Glutamatergic neuron (in vitro differentiated cells): Measurements from ENCODE around the gene PTH2. TPM values are rescaled to one million over a fixed set of nuclear protein-coding genes. Genes with fewer than 3 reads are reported as not detected.
A peak's percentile ranks its signal among the peaks of the same experiment; 100 is the strongest.

Source experiments
- DNase-seq: peaks from one replicate; pipeline ENCODE4 v3.0.0; 2022
- H3K27ac Mint-ChIP-seq: one replicate; pipeline ENCODE4 v1.8.0; 2020; ENCODE audit warnings: mild to moderate bottlenecking, mixed read lengths, inconsistent platforms; ENCODE audit not compliant: unreplicated experiment
- H3K27me3 Mint-ChIP-seq: one replicate; pipeline ENCODE4 v1.8.0; 2020; ENCODE audit warnings: mild to moderate bottlenecking, moderate library complexity, mixed read lengths, inconsistent platforms; ENCODE audit not compliant: unreplicated experiment
- H3K36me3 Mint-ChIP-seq: one replicate; pipeline ENCODE4 v1.8.0; 2020; ENCODE audit warnings: mild to moderate bottlenecking, mixed read lengths, inconsistent platforms; ENCODE audit not compliant: unreplicated experiment
- H3K4me1 Mint-ChIP-seq: one replicate; pipeline ENCODE4 v1.8.0; 2020; ENCODE audit warnings: mild to moderate bottlenecking, low read depth, mixed read lengths, inconsistent platforms; ENCODE audit not compliant: unreplicated experiment
- H3K4me3 Mint-ChIP-seq: one replicate; pipeline ENCODE4 v1.8.0; 2020; ENCODE audit warnings: mild to moderate bottlenecking, mixed read lengths, inconsistent platforms; ENCODE audit not compliant: unreplicated experiment
- H3K9me3 Mint-ChIP-seq: one replicate; pipeline ENCODE4 v1.8.0; 2020; ENCODE audit warnings: mild to moderate bottlenecking, moderate library complexity, mixed read lengths, inconsistent platforms; ENCODE audit not compliant: unreplicated experiment
- total RNA-seq: library from RNA; stranded (reverse); fragmentation: NEBNext Ultra II Directional; extraction: Animal tissue kit (Norgen Biotek cat#: 25700); gene quantifications from one replicate; pipeline ENCODE4 v1.2.1, GENCODE V29; 2021; ENCODE audit not compliant: unreplicated experiment
- TF ChIP-seq, protein P1 (sequence below): fragments of 200-600 bp; sonication (generic); IDR thresholded peaks from one replicate; pipeline ENCODE4 v1.5.0; 2021; ENCODE audit not compliant: partially characterized antibody, unreplicated experiment

The PTH2 gene
- total RNA-seq, 1 donor from 2014 or later: 2.5 TPM

DNA sequence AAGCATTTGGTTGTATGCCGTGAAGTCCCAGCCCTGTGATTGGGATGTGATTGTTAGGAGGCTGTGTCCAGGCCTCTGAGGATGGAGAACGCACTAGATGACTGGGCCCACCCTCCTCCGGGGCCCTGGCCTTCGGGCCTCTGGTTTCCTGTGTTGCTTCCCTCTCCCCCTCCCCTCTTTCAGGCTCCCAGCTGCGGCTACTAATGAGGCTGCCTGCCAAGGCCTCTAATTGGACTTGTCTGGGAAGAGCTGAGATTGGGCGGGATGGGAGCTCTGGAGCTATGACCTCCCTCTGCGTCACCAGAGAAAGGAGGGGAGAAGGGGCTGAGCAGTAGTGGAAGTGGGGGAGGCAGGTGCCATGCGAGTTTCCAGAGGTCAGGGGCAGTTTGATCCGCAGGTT is 9.9 kb downstream of the PTH2 start:
- Mint-ChIP-seq H3K27me3 (peaks cover 17% of the 10 kb centered on the region), H3K4me3 (no peak overlapping the region), H3K27ac (no peak overlapping the region), H3K4me1 (peaks cover 10% of the 10 kb centered on the region), H3K36me3 (no peaks in the 10 kb centered on the region), H3K9me3 (peaks cover 1% of the 10 kb centered on the region)
- TF ChIP-seq, protein P1, sequence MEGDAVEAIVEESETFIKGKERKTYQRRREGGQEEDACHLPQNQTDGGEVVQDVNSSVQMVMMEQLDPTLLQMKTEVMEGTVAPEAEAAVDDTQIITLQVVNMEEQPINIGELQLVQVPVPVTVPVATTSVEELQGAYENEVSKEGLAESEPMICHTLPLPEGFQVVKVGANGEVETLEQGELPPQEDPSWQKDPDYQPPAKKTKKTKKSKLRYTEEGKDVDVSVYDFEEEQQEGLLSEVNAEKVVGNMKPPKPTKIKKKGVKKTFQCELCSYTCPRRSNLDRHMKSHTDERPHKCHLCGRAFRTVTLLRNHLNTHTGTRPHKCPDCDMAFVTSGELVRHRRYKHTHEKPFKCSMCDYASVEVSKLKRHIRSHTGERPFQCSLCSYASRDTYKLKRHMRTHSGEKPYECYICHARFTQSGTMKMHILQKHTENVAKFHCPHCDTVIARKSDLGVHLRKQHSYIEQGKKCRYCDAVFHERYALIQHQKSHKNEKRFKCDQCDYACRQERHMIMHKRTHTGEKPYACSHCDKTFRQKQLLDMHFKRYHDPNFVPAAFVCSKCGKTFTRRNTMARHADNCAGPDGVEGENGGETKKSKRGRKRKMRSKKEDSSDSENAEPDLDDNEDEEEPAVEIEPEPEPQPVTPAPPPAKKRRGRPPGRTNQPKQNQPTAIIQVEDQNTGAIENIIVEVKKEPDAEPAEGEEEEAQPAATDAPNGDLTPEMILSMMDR: no peak
- peak; percentile 47 for DNase-seq

DNA sequence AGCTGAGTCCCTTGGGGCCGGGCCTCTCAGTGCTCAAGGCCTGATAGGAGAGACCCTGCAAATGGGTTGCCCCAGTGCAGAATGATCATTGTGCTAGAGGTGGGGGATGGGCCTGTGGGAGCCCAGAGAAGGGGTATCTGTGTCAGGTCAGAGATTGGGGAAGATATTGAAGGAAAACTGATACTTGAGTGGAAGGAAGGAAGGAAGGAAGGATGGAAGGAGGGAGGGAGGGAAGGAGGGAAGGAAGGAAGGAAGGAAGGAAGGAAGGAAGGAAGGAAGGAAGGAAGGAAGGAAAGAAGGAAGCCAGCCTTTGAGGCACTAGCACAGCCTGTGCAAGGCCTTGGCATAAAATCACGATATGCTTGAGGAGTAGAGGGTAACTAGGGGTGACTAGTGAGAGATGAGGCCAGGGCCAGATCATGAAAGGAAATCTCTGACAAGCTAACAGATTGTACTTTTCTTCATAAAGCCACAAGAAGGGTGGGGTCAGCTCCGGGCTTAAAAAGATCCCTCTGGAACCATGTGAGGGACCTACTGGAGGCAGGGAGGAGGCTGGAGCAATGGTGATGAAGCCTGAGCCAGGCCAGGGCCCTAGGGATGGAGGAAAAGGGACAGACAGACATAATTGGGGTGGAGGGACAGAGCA is 11.4 kb downstream of the PTH2 start:
- DNase-seq: no peak
- Mint-ChIP-seq H3K27ac (no peak overlapping the region), H3K36me3 (no peaks in the 10 kb centered on the region), H3K4me1 (peaks cover 8% of the 10 kb centered on the region), H3K4me3 (no peak overlapping the region), H3K9me3 (peaks cover 1% of the 10 kb centered on the region), H3K27me3 (peaks cover 18% of the 10 kb centered on the region)
- TF ChIP-seq, protein P1: no peak

DNA sequence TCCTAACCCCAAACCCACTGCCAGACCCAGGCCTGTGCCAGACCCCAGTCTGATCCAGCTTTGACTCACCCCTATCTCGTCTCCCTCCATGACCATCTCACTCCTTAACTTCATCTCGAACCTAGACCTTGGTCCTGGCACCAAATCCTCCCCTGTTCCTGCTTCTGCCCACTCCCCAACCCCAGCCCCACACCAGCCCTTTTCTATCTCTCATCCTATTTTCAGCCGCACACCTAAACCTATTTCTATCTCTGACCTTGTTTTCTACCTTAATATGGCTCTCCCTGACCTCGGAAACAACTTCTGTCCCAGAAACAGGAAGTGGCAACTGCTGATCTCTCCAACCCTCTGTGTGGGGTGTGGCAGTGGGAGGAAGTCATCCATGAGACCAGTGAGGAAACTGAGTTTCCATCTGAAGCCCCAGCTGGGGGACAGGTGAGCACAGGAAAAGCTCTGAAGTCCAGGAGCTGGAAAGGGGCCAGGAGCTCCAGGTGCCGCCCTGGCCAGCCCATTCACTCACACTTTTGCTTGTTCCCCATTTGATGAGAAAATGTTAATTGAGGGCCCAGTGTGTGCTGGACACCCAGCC is 13.7 kb downstream of the PTH2 start:
- H3K36me3 Mint-ChIP-seq: no peaks in the 10 kb centered on the region
- no peak for DNase-seq
- TF ChIP-seq, protein P1: no peak
- peaks cover 5% of the 10 kb centered on the region for H3K4me1 Mint-ChIP-seq
- H3K27me3 Mint-ChIP-seq: peaks cover 13% of the 10 kb centered on the region
- no peak overlapping the region for H3K4me3 Mint-ChIP-seq
- no peak overlapping the region for H3K27ac Mint-ChIP-seq
- H3K9me3 Mint-ChIP-seq: peaks cover 1% of the 10 kb centered on the region

DNA sequence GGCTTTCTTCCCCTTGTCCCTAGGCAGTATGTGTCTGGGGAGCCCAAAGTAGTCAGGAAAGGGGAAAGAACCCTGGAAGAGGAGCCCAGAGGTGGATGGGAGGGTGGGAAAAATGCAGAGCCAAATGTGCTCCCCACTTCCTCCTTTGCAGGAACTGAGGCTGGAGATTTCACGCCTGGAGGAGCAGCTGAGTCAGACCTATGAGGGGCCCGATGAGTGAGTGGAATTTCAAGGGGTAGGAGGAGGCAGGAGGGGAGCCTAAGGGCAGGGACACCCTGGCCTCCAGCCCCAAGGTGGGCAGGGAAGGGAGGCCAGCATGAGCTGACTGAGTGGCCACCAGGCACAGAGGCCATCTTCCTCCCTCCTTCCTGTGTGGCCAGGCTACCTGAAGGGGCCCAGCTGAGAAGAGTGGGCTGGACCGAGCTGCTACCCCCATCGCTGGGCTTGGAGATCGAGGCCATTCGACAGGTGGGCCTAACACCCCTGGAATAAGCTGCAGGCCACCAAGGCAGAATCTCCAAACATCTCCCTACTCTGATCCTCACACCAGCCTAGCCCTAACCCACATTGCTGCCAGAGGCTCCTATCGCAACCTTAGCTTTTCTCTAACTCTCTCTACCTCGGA is 14.3 kb downstream of the PTH2 start:
- no peak overlapping the region for H3K27ac Mint-ChIP-seq
- peaks cover 1% of the 10 kb centered on the region for H3K9me3 Mint-ChIP-seq
- peaks cover 13% of the 10 kb centered on the region for H3K27me3 Mint-ChIP-seq
- TF ChIP-seq, protein P1: no peak
- H3K4me3 Mint-ChIP-seq: no peak overlapping the region
- no peak for DNase-seq
- peaks cover 8% of the 10 kb centered on the region for H3K4me1 Mint-ChIP-seq
- no peaks in the 10 kb centered on the region for H3K36me3 Mint-ChIP-seq

DNA sequence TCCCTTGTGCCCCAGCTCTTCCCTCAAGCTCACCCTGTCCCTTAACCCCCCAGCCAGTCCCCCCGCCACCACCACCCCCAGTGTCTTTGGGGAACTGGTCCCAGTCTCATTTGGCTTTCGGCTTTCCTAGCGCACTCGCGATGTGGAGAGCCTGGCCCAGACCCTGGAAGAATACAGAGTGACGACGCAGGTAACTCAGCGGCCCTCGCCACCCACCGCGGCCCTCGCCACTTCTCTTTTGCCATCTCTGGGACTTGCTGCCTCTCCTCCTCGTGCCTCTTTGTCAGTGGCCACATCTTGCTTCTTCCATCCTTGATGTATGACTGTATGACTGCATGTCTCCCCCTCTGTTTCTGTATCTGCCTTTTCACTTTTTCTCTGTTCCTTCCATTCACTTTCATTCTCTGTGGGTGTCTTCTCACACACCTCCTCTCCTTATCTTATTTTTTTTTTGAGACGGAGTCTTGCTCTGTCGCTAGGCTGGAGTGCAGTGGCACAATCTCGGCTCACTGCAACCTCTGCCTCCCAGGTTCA is 15.7 kb downstream of the PTH2 start:
- Mint-ChIP-seq H3K27ac (no peak overlapping the region), H3K36me3 (no peaks in the 10 kb centered on the region), H3K4me3 (peak overlapping the region; percentile 4), H3K27me3 (peaks cover 12% of the 10 kb centered on the region), H3K4me1 (peaks cover 15% of the 10 kb centered on the region), H3K9me3 (no peaks in the 10 kb centered on the region)
- no peak for DNase-seq
- TF ChIP-seq, protein P1: no peak
